Epithelial cell of proximal tubule (primary cell): ENCODE measurements around the gene MARK4. TPM values are rescaled to one million over a fixed set of nuclear protein-coding genes. Genes with fewer than 3 reads are reported as not detected.

ENCODE experiments used
- DNase-seq: peaks from one replicate; pipeline ENCODE4 v3.0.0-alpha.2; 2011; ENCODE audit warnings: low read depth
- H3K4me3 ChIP-seq: 2 replicates; pipeline ENCODE4 v1.5.1; 2011; ENCODE audit warnings: low read depth, mild to moderate bottlenecking, low read length
- total RNA-seq: library from RNA; depleted of rRNA; stranded (reverse); fragments of >200 nt; gene quantifications from 2 replicates; pipeline ENCODE4 v1.2.3, GENCODE V29; 2015
- TF ChIP-seq, protein P1 (sequence below): conservative IDR thresholded peaks from 2 replicates; pipeline ENCODE4 v1.5.1; 2012; ENCODE audit warnings: low read depth, mild to moderate bottlenecking, low read length

Gene MARK4
- total RNA-seq, 1 donor from 2014 or later, result 12.6 TPM

DNA sequence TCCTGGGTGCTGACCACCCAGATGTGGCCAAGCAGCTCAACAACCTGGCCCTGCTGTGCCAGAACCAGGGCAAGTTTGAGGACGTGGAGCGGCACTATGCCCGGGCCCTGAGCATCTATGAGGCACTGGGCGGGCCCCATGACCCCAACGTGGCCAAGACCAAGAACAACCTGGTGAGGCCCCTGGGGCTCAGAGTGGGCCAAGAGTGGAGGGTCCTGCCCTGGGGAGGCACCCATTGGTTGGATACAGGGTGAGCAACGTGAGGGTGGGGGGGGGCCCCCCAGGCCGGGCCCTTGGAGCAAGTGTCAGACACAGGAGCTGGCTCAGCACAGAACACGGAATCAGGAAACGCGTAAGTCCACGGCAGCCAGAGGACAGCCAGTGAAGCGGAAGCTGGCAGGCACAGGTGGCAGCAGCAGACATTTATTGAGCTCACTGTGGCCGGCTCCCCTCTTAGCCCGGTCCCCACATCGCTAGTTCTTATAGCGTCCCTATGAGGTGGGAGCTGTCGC, 98.4 kb downstream of the MARK4 start:
- DNase-seq, result no peak
- TF ChIP-seq, protein P1, sequence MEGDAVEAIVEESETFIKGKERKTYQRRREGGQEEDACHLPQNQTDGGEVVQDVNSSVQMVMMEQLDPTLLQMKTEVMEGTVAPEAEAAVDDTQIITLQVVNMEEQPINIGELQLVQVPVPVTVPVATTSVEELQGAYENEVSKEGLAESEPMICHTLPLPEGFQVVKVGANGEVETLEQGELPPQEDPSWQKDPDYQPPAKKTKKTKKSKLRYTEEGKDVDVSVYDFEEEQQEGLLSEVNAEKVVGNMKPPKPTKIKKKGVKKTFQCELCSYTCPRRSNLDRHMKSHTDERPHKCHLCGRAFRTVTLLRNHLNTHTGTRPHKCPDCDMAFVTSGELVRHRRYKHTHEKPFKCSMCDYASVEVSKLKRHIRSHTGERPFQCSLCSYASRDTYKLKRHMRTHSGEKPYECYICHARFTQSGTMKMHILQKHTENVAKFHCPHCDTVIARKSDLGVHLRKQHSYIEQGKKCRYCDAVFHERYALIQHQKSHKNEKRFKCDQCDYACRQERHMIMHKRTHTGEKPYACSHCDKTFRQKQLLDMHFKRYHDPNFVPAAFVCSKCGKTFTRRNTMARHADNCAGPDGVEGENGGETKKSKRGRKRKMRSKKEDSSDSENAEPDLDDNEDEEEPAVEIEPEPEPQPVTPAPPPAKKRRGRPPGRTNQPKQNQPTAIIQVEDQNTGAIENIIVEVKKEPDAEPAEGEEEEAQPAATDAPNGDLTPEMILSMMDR, result no peak
- no peak overlapping the region for H3K4me3 ChIP-seq

DNA sequence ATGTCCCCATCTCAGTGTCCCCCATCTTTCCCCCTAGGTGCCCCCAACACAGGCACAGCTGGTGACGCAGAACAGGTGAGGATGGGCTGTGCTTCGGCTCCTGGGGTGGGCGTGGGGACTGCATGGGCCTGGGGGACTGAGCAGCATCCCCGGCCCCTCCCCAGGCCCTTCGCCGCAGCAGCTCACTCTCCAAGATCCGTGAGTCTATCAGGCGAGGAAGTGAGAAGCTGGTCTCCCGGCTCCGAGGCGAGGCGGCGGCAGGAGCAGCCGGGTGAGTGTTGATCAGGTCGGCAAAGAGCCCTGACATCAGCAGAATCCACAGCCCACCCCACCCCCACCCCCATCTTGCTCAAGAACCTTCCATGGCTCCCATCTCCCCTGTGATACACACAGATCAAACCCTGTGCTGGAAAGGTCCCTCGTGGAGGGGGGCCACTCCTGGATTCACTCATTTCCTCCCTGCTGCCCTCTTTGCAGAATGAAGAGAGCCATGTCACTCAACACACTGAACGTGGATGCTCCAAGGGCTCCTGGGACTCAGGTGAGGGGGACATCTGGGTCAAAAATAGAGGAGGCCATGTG, 99.5 kb downstream of the MARK4 start:
- H3K4me3 ChIP-seq, result no peak overlapping the region
- no peak for DNase-seq
- TF ChIP-seq, protein P1, result no peak

DNA sequence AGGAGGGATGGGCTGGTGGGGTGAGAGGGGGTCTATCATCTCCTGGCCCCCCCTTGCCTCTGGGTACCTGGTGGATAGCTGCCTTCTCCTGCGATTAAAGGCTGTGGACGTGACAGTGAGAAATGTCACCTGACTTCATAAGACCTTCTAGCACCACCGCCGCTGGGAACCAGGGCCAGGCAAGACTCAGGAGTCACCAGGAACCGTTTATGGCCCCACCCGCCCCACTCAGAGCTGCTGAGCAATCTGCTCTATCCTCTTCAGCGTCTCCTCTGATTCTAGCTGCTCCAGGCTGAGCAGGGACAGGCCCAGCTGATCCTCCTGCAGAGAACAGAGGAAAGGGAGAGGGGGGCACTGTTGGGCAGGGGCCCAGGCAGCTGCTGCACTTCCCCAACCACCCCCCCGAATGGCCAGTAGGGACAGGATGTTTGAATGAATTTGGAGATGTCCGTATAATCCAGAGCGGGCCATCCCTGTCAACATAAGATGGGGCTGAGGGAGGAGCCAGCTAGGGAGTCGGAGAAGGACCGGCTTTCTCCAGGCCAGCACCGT, 100.4 kb downstream of the MARK4 start:
- no peak for DNase-seq
- H3K4me3 ChIP-seq, result no peak overlapping the region
- TF ChIP-seq, protein P1, result no peak

DNA sequence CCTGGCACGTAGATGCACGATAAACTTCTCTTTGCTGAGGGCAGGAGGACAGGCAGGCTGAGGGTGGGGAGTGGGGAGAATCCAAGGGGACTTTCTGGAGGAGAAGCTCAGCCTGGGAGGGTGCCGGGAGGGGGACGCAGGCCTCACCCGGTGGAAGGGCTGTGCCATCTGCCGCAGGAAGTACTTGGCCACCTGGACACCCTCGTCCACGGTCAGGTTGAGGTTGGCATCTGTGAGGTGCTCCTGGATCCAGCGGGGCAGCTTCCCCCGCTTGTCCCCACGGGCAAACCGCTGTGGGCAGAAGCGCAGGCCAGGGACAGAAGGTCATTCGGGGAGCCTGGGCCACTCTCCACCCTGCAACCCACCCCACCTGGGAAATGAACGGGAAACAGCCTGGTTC, 101.0 kb downstream of the MARK4 start:
- H3K4me3 ChIP-seq, result no peak overlapping the region
- TF ChIP-seq, protein P1, result no peak
- no peak for DNase-seq

DNA sequence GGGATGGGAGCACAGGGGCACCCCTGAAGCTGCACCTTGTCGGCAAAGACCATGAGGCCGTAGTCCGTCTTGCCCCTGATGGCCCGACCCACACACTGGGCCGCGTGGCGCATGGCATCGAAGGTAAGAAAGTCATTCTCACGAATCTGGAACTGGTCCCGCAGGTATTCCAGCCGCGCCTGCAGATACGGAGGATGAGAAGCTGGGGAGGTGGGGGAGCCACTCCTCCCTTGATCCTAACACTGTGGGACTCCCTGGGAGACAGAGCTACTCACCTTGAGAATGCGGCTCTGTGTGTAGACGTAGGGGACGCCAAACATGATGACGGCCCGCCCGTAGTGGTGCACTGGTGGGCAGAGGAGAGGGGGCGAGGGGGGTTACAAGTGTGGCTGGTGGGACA, 101.4 kb downstream of the MARK4 start:
- TF ChIP-seq, protein P1, result no peak
- H3K4me3 ChIP-seq, result no peak overlapping the region
- DNase-seq, result no peak

DNA sequence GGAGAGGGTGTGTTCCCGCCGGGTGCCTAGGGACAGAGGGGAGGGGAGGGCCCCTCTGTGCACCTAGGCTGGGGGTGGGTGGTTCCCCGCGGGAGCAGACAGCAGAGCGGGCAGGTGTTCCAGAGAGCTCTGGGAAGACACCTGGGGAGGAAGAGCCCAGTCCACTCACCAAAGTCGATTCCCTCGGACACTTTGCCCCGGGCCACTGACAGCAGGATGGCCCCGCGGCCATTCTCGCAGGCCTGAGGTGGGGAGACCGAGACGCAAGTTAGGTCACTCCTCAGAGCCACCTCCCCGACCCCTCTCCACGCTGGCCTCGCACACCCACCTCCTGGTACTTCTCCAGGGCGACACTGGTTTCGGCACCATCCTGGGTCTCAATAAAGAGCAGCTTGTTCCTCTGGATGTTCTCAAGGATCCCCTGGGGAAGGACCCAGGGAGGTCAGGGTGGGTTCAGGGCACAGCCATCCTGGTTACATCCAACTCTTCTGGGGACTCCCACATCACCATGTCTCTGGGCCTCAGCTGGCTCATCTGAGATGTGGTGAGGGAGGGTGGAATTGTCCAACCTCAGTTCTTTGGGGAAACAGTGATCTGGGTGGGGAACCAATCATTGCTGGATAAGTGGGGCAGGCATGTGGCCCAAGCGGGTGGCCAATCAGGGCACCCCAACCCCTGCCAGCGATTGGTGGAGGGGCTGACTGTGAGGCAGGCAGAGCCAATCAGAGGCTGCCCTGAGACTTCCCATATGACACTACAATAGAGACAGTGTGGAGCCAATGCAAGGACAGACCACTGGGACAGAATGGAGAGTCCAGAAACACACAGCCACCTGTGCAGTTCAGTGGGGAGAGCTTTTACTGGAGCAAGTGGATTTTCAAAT, 102.1 kb downstream of the MARK4 start:
- H3K4me3 ChIP-seq, result no peak overlapping the region
- DNase-seq, result no peak
- TF ChIP-seq, protein P1, result no peak
